Medulla oblongata (tissue), 1 donor: ENCODE data around the gene IL3.

Source experiments
- DNase-seq: peaks from one replicate; pipeline ENCODE4 v3.0.0-alpha.2; 2015; ENCODE audit errors: extremely low spot score

Gene IL3

GRCh38 chr5:132056610-132057497, 3.6 kb upstream of the IL3 start:
- no peak for DNase-seq

- no peak for DNase-seq
Observed at GRCh38 chr5:132057498-132058255, 2.8 kb upstream of the IL3 start.

DNA sequence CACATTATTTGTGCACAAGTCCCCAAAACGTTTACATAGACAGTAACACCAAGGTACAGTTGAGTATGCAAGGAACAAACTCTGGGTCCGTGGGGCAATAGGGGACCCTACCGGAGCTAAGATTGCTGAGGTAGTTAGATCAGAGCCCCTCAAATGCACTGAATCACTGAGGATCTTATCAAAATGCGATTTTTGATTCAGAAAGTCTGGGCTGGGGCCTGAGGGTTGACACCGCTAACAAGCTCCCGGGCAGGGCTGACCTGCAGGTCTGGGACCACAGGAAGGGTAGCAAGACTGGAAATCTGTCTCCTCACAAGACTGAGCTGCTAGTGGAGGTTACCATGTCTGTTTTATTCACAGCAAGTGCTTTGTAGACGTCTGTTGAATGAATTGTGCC, 1.8 kb upstream of the IL3 start:
- no peak for DNase-seq

DNA sequence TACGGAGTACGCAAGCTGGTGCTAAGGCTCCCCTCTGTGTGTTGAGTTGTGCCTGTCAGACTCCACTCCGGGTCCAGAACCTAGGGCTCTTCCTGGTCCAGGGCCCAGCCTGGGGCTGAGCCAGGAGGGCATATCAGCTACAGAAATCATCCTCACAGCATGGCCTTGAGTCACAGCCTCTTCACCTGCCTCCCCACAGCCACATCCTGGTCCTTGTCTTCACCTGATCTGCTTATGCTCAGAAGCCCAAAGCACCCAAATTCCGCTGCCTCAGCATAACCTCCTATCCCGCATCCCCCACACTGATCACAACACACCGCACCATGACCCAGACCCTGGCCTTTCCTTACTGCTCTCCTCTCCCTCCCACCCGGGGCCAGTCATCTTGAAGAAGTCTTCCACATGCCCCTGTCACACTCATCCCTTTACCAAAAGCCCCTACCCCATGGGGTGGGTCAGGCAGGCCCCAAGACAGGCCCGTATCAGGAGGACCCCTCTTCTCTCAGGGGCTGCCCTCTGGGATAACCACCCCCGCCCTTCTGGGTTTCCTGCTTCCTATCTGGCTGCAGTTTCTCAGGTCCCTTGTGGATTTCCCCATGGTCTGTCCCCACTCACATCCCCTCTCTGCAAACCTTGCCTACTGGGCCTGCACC, 1.3 kb upstream of the IL3 start:
- no peak for DNase-seq

DNA sequence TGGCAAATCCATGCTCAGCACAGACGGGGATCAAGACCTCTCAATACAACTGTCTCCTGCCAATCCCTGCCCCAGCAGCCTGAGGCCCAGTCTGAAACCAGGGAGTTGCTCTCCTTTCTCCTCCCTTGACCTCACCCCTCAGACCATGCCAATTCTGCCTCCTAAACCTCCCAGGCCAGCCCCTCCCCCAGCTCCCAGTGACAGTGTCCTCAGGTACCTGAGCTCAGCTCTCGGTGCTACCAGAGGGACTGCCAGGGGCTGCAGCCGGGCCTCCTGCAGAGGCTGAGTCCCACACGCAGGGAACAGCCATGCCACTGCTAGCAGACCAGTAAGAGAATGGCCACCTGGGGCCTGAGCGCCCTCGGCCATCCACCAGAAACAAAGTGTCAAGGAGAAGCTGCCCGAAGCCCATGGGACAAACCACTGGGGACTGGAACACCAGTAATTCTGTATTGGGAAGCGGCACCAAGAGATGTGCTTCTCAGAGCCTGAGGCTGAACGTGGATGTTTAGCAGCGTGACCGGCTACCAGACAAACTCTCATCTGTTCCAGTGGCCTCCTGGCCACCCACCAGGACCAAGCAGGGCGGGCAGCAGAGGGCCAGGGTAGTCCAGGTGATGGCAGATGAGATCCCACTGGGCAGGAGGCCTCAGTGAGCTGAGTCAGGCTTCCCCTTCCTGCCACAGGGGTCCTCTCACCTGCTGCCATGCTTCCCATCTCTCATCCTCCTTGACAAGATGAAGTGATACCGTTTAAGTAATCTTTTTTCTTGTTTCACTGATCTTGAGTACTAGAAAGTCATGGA, 557 bp upstream of the IL3 start:
- DNase-seq: no peak

DNA sequence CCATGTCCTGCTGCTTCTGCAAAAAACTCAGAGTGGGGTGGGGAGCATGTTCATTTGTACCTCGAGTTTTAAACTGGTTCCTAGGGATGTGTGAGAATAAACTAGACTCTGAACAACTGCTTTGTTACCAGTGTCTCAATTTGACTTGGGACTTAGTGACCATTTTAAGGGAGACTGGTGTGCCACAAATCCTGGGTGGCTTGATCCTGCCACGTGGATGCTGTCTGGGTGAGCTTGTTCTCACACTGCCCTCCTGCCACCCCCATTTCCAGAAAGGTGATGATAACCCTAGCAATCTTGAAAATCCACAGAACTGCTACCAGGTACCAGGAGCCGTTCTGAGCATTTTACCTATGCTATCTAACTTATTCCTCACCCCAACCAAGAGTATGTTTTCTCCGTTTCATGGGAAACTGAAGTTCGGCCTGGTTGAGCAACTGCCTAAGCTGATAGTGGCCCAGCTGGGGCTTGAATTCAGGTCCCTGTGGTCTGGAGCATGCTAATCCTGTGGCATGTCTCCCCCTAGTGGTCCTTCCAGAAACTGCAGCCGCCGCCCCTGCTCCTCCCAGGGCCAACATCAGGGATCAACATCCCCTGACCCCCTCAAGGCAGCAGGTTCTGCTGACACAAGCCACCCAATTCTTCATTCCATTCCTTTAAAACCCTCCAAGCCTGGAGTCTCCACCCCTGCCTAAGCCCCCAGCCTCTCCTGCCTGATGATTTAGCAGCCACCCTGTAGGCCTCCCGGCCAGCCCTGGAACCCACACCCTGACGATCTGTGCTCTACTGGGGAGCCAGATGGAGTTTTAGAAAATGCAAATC, 2.8 kb downstream of the IL3 start:
- peak; percentile 50 for DNase-seq

DNA sequence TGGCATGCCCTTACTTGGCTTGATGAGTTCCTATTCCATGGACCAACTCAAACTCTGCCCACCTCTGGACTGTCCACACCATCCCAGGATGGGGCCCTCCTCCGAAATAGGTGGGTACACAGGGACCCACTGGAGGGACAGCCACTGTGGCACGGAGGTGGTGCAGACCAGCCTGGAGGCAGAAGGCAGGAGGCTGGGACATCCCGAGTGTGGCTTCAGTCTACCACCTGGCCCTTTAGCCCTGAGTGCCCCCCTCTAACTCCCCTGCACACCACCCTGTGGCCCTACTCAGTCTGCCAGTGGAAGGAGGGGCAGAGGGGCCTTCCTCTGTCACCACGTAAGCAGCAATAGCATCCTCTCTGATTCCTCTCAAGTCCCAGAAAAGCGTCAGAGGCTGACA, 3.7 kb downstream of the IL3 start:
- no peak for DNase-seq

DNA sequence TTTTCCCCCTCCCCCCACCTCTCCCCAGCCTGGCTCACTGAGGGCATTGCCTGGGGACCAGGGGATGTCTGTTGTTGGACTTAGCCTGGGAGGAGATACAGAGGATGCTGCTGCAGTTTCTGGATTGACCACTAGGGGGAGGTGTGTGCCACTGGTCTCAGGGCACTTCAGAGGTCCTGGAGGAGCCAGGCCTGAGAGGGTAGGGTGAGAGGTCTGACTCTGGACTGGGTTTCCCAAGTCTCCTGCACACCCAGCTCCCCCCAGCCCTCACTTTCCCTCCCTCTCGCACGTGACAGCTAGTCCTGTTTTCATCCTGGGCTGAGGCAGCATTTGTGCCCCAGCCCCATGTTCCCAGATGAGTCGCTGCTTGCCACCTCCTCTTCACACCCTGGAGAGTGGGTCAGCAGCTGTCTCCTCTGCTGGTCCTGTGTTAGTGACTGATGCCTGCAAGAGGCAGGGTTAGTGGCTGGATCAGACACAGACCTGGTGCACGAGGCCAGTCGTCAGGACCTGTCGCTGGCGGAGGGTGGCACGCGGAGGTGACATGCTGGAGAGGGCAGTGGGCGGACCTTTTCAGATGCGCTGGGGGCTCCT, 4.4 kb downstream of the IL3 start:
- DNase-seq: peak; percentile 62

DNA sequence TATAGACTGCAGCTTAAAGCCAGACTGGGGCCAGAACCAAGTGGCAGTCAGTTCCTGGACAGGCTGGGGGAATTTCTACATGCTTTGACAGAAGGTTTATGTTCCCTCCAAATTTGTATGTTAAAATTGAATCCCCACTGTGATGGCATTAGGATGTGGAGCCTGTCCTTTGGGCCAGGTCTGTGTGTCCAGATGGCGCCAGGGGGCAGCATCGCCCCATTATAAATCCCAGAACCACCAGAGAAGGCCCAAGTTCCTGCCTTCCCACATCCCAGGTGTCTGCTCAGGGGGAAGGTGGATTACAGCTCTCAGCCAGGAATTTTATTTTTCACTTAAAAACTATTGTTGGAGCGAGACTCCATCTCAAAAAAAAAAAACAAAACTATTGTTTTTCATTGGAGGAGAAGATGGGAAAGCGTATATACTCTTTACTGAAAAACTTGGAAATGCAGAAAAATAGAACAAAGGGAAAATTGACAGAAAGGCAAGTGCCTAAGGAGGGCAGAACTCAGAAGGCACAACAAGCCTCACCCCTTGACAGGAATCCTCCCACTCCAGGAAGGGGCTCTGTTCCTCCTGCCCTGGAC, 5.0 kb downstream of the IL3 start:
- DNase-seq: peak; percentile 33

DNA sequence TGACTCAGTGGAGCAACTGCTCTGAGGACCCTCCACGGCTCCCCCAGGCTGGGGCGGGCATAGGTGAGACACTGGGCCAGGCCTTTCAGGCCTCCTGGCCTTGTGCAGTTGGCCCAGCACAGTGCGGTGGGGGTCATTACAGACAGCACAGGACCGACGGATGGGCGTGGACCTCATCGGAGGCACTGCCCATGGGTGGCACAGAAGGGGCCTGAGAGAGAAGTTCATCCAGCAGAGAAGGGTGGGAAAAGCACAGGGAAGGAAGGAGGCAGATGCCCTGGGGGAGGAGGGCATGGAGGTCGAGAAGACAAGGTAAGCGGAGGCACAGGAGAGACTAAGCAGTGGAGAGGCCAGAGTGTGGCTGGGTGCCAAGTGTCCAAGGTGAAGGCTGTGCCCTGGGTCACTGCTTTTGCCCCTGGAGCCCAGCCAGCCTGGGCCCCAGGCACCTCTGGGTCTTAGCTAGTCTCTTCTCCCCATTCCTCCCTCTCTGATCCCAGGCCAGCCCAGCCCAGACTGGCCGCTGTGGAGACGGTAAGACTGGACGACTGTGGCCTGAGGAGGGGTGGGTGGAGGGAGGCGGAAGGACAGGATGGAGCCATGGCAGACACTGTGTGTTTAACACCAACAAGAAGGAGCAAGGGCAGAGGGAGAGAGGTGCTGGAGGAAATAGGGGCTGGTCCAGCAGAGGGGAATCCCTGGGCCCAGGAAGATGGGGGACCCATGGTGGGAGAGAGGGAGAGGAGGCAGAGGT, 5.7 kb downstream of the IL3 start:
- DNase-seq: no peak

- no peak for DNase-seq
Observed at GRCh38 chr5:132066871-132067270, 6.4 kb downstream of the IL3 start.

DNA sequence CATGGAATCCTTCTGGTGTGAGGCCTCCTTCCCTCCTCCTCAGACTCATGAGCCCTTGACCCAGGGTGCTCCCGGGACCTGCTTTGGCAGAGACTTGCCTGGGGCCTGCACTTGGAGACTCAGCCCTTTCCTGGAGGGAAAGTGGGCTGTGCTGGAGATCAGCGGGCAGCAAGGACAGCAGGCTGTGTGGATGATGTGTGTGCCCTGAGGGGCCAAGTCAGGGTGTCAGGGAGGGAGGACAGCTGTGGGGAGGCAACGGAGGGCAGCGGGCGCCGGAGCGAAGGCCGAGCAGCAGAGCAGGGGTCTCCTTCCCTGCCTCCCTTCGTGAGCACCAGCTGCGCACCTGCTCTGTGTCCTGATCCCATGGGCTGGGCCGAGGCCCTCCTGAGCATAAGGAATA, 7.0 kb downstream of the IL3 start:
- DNase-seq: no peak

DNA sequence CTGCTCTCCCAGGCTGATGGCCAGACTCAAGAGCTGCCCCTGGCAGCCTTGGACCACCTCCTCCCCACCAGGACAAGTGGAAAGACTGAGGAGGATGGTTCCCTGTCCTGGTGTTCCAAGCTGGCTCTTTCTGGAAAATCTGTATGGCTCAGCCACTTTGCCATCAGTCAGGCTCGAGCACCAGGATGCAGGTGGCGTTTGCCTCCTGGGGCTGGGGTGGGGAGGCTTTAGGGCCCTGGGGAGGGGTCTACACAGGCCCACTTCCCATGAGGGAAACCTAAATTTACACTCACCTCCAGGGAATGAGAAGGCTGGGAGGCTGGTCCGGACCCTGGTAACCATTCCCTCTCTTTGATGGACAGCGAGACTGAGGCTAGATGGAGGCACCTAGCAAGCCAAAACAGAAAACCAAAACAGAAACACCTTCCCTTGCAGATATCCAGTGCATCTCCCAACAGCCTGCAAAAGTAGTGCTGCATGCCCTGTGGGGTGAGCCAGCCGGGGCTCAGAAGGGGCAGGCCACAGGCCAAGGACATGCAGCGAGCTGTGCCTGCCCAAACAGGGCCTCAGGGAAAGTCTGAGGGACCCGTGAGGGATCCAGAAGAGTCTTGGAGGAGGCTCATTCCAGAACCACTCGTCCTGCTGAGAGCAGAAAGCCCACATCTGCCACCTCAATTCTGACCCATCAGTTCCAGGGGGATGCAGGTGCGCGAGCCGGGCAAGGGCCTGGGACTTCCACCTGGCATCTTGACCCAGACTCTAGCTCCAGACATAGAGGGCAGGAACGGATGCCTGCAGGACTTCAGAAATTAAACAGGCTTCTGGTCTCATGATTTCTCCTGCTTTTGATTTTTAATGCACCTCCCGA, 7.7 kb downstream of the IL3 start:
- DNase-seq: no peak

DNA sequence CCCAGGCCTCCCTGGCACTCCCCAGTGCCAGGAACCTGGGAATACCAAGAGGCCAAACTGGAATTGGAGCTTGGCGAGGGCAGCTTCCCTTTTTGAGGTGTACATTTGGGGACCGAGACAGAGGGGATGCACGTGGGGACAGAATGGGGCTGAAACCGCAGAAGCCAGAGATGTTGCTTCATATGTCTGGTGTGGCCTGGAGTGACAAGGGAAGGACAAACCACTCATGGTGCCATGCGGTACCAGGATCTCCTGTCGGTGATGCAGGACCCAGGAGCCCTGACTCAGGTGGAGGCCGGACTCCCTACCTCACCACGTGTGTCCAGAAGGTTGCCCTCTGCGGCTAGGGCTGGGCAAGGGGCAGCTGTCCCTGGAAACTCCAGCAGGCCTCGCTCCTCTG, 9.1 kb downstream of the IL3 start:
- peak; percentile 24 for DNase-seq

- no peak for DNase-seq
Observed at GRCh38 chr5:132069994-132070393, 9.5 kb downstream of the IL3 start.

- DNase-seq: peak; percentile 31
Observed at GRCh38 chr5:132070460-132071337, 10.2 kb downstream of the IL3 start.

DNA sequence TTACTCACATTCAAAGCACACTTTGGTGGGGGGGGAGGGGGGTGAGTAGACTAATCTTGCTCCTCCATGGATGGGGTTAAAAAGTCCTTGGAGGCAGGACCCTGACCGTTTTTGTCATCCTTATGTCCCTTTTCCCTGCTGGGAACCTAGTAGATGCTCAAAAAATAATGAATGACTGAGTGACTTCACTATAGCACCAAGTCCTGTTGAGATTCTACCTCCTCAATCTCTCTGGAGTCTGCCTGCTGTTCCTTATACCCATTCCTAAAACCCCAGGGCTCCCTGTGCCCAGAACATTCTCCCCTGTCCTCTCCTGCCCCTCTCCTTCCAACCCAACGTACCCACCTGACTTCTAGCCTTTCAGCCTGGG, 10.9 kb downstream of the IL3 start:
- no peak for DNase-seq
